ENCODE results near the gene CD86.

DNA sequence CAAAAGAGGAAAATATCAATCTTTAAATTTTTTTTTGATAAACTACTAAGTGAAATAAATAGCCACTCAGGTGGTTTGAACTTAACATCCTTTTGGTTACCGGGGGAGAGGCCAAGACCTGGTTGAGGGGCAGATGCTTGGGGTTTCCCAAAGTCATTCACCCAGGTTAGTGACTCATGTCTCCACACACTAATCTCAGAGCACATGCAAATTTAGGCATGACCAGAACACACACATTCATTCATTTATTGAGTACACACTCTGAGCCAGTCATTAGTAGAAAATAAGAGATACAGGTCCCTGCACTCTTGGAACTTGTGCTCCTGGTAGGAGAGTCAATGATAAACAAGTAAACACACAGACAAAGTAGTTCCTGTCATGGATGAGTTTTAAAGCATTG, 40.4 kb upstream of the CD86 start:
- TF ChIP-seq, protein P1, sequence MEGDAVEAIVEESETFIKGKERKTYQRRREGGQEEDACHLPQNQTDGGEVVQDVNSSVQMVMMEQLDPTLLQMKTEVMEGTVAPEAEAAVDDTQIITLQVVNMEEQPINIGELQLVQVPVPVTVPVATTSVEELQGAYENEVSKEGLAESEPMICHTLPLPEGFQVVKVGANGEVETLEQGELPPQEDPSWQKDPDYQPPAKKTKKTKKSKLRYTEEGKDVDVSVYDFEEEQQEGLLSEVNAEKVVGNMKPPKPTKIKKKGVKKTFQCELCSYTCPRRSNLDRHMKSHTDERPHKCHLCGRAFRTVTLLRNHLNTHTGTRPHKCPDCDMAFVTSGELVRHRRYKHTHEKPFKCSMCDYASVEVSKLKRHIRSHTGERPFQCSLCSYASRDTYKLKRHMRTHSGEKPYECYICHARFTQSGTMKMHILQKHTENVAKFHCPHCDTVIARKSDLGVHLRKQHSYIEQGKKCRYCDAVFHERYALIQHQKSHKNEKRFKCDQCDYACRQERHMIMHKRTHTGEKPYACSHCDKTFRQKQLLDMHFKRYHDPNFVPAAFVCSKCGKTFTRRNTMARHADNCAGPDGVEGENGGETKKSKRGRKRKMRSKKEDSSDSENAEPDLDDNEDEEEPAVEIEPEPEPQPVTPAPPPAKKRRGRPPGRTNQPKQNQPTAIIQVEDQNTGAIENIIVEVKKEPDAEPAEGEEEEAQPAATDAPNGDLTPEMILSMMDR (IDR thresholded peaks at IDR 0.05; ENCODE audit: low read depth, low read length, poor library complexity, severe bottlenecking) = no peak
- TF ChIP-seq EZH2phosphoT487 (IDR thresholded peaks at IDR 0.05; ENCODE audit: borderline replicate concordance, low read length) = no peak

Measured in DOHH2 (cell line).